NCI-H146 treated with DMSO at 0.1 percent for 48 hours (cell line): Measurements from ENCODE around the gene NCL.
"Not testable (repeated sequence)": the region's sequence is repeated elsewhere in the genome, so short reads cannot be mapped to it uniquely, and the experiment has no call there.

Experiments
- DNase-seq: peaks from one replicate; lab custom pipeline; 2025; ENCODE audit not compliant: unreplicated experiment; lab: John Stamatoyannopoulos, UW

Gene NCL

GRCh38 chr2:231431606-231432005 is 32.7 kb downstream of the NCL start:
- no peak for DNase-seq

GRCh38 chr2:231430437-231430836 is 33.8 kb downstream of the NCL start:
- DNase-seq: not testable (repeated sequence)

GRCh38 chr2:231429901-231430300 is 34.4 kb downstream of the NCL start:
- no peak for DNase-seq

GRCh38 chr2:231429152-231429551 is 35.1 kb downstream of the NCL start:
- no peak for DNase-seq

- no peak for DNase-seq
These were observed 37.2 kb downstream of the NCL start for GRCh38 chr2:231427116-231427515.

- peak; percentile 43 for DNase-seq
These were observed 38.2 kb downstream of the NCL start for GRCh38 chr2:231425811-231426703.

- no peak for DNase-seq
These were observed 38.9 kb downstream of the NCL start for GRCh38 chr2:231425291-231425810.

- no peak for DNase-seq
These were observed 41.1 kb downstream of the NCL start for GRCh38 chr2:231423176-231423575.

- no peak for DNase-seq
These were observed 42.2 kb downstream of the NCL start for GRCh38 chr2:231422056-231422455.

GRCh38 chr2:231421051-231421580 is 43.2 kb downstream of the NCL start:
- no peak for DNase-seq

- no peak for DNase-seq
These were observed 45.3 kb downstream of the NCL start for GRCh38 chr2:231418820-231419640.

GRCh38 chr2:231415029-231415428 is 49.3 kb downstream of the NCL start:
- DNase-seq: no peak

GRCh38 chr2:231413921-231414476 is 50.3 kb downstream of the NCL start:
- no peak for DNase-seq

- DNase-seq: no peak
These were observed 50.8 kb downstream of the NCL start for GRCh38 chr2:231413456-231413855.

- no peak for DNase-seq
These were observed 51.7 kb downstream of the NCL start for GRCh38 chr2:231412618-231412963.

GRCh38 chr2:231411831-231412617 is 52.3 kb downstream of the NCL start:
- peak; percentile 27 for DNase-seq

- no peak for DNase-seq
These were observed 53.0 kb downstream of the NCL start for GRCh38 chr2:231411237-231411636.

- DNase-seq: no peak
These were observed 53.8 kb downstream of the NCL start for GRCh38 chr2:231410293-231411004.

GRCh38 chr2:231409776-231410175 is 54.5 kb downstream of the NCL start:
- no peak for DNase-seq

GRCh38 chr2:231408304-231408703 is 56.0 kb downstream of the NCL start:
- DNase-seq: not testable (repeated sequence)
